Smooth muscle cell of the pulmonary artery (primary cell): ENCODE results near the gene PDK2. TPM values are rescaled to one million over a fixed set of nuclear protein-coding genes. Genes with fewer than 3 reads are reported as not detected.

Experiments used
- total RNA-seq: library from RNA; depleted of rRNA; stranded (reverse); fragments of >200 nt; gene quantifications from 2 replicates; pipeline ENCODE4 v1.2.3, GENCODE V29; 2014

Gene PDK2
- 24.3 and 31.7 TPM in 2 replicates for total RNA-seq

DNA sequence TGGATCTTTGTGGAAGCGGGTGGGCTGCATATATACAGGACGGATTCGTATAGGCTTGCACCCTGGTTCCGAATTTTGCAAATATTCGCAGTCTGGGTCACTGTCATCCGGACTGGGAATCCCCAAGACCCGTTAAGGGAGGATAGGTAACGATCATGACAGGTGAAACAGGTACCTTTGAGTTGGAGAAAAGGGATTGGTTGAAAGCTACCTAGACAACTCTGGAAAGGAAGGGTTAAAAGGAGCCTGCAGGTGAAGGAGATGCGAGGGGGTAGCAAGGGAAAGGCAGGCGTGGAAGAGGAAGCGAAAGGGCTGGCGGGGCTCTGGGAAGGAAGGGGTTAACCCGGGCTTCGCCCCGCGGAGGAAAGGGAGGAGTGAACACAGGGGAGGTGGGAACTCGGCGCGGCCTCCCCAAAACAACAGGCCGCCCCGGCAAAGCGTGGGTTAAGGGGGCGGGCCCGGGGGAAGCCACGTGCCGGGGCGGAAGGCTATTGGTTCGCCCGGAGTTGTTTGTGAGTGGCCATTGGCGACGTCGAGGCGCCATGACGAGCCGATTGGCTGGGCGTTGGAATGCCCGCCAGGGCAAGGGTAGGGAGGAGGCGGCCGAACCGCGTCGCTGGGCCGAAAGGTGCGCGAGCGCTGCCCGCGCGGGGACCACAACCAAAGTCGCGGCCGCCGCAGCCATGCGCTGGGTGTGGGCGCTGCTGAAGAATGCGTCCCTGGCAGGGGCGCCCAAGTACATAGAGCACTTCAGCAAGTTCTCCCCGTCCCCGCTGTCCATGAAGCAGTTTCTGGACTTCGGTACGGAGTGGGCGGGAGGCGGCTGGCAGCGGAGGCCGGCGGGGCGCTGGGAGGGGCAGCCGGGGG, at the start of gene PDK2:
Gene PDK2, plus strand, starts transcription at position 599 of the 867 bp plus-strand sequence. Its CDS starts 85 bp downstream, at position 684.

DNA sequence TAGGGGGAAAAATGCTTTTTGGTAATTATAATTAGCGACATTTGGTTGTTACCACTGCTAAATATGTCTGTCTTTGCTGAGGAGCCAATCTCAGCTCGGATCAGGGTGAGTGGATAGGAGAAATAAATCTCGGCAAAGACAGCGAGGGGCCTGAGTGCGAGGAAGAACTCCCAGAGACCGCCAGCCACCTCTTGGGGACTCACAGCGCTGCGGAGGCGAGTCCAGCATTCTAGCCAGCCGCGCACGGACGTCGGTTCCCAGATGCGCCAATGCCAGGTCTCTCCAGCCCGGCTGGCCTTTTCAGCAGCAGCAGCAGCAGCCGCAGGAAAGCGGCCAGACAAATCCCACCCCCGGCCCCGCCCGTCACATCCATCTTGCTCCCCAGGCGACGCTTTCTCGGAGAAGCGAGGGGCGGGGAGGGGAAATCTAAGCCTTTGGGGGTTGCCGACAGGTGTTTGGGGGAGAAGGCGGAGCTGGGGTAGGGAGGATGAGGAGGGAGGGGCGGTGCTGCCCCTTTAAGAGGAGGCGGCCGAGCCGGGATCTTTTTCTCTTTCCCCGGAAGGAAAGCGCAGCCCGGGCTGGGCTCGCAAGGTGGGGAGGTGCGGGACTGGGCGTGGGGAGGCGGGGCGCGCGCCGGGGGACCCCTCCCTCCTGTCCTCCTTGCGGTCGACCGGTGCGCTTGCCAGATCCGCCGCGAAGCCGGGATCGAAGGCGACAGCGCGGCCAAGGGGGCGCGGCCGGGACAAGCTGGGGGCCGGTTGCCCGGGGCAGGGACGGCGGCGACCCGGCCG, 39.5 kb upstream of the PDK2 start, which contains the start of gene ITGA3:
Gene ITGA3, plus strand, starts transcription at position 685 of the 791 bp plus-strand sequence. CDS start 330 bp downstream, outside the sequence.

GRCh38 chr17:50129728-50130558, 34.8 kb downstream of the PDK2 start, which contains the start of gene SAMD14:
Gene SAMD14 (minus strand): TSS chr17:50130160. CDS start chr17:50124959, 5,201 bp downstream.

GRCh38 chr17:50150354-50151040, 55.3 kb downstream of the PDK2 start, which contains the start of gene PPP1R9B:
Gene PPP1R9B (minus strand): TSS chr17:50150677. CDS start chr17:50150513, 164 bp downstream.

Other genes starting within 250 kb of the PDK2 start
- gene TAC4, start 247.3 kb upstream of the PDK2 start, total RNA-seq: not detected in 2 replicates
- not detected in 2 replicates for gene DLX4, start 126.2 kb upstream of the PDK2 start, total RNA-seq
- gene DLX3, start 100.1 kb upstream of the PDK2 start, total RNA-seq: 0.07 TPM in 1 of 2 replicates, not detected in the other
- 269 and 463 TPM in 2 replicates for gene ITGA3, start 39.2 kb upstream of the PDK2 start, total RNA-seq
- 3.3 and 9.7 TPM in 2 replicates for gene SAMD14, start 34.8 kb downstream of the PDK2 start, total RNA-seq
- gene PPP1R9B, start 55.3 kb downstream of the PDK2 start, total RNA-seq: 38.4 and 47.5 TPM in 2 replicates
- 16.6 and 23.8 TPM in 2 replicates for gene SGCA, start 70.7 kb downstream of the PDK2 start, total RNA-seq
- gene COL1A1, start 106.3 kb downstream of the PDK2 start, total RNA-seq: 2,981 and 4,827 TPM in 2 replicates
- 0.07 TPM in 1 of 2 replicates, not detected in the other for gene TMEM92, start 179.1 kb downstream of the PDK2 start, total RNA-seq